Thoracic aorta (tissue), 2 donors: ENCODE data around the gene PLEKHH1. TPM values are rescaled to one million over a fixed set of nuclear protein-coding genes. Genes with fewer than 3 reads are reported as not detected.
"Not testable (repeated sequence)": the region's sequence is repeated elsewhere in the genome, so short reads cannot be mapped to it uniquely, and the experiment has no call there.

ENCODE experiments used
- ATAC-seq: fragments of 150-250 bp; one replicate; pipeline ENCODE4 v1.8.0; 2017; ENCODE audit warnings: low read depth; ENCODE audit not compliant: insufficient number of reproducible peaks, low FRiP score
- DNase-seq: peaks from one replicate; pipeline ENCODE4 v3.0.0-alpha.2; 2020; ENCODE audit warnings: low spot score
- H3K27ac ChIP-seq, 2 donors: fragments of 200-600 bp; sonication (generic); 1 replicate in 1 of 2; 2 replicates in 1 of 2; pipeline ENCODE4 v1.5.1; 2016; ENCODE audit warnings: mild to moderate bottlenecking in 2 of 2, moderate library complexity in 2 of 2
- H3K27me3 ChIP-seq: fragments of 200-600 bp; sonication (generic); replicated peaks from 2 replicates; pipeline ENCODE4 v1.6.0; 2016; ENCODE audit warnings: mild to moderate bottlenecking; ENCODE audit not compliant: insufficient read depth
- H3K36me3 ChIP-seq: fragments of 200-600 bp; sonication (generic); one replicate; pipeline ENCODE4 v1.5.1; 2016
- H3K4me1 ChIP-seq, 2 donors: fragments of 200-600 bp; sonication (generic); 1 replicate in 1 of 2; 2 replicates in 1 of 2; pipeline versions ENCODE4 v1.5.1 to v1.6.0; 2016; ENCODE audit warnings: low read depth in 2 of 2, mild to moderate bottlenecking in 1 of 2; ENCODE audit not compliant: control insufficient read depth in 1 of 2
- H3K4me3 ChIP-seq: fragments of 200-600 bp; sonication (generic); 2 replicates; pipeline ENCODE4 v1.5.1; 2016; ENCODE audit warnings: mild to moderate bottlenecking
- H3K9me3 ChIP-seq: fragments of 200-600 bp; sonication (generic); 2 replicates; pipeline ENCODE4 v1.5.1; 2016
- total RNA-seq, 2 donors: library from RNA; depleted of rRNA; stranded (reverse); fragments of >200 nt; gene quantifications; one replicate each; pipeline versions ENCODE4 v1.1.0 to v1.2.3, GENCODE V29; 2016
- TF ChIP-seq, protein P1 (sequence below): fragments of 200-600 bp; sonication (generic); IDR thresholded peaks from one replicate; pipeline ENCODE4 v1.5.1; 2019; ENCODE audit warnings: antibody characterized with exemption

Gene PLEKHH1
- total RNA-seq, 2 donors from 2014 or later: 1.4 to 3.8 TPM

DNA sequence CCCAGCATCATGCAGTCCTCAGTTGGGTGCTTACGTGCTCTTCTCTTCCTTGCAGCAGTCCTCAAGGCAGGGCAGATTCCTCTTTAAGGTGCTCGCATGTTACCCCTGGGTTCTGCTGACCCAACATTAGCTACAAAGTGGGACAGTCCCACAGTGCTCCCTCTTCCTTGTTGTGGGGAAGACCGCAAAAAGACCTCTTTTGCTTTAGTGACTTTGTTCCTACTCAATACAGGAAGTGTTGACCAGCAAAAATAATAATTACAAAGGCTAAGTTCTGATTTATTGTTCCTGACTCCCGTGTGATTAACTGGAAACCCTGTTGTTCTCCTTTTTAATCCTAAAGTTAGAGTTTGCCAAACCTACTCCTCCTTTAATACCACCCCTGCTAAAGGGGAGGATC is 53.3 kb downstream of the PLEKHH1 start:
- H3K4me3 ChIP-seq: no peak overlapping the region
- ATAC-seq (no peak), DNase-seq (no peak)
- peaks cover 16% of the 10 kb centered on the region for H3K36me3 ChIP-seq
- H3K27ac ChIP-seq: no peak overlapping the region
- TF ChIP-seq, protein P1, sequence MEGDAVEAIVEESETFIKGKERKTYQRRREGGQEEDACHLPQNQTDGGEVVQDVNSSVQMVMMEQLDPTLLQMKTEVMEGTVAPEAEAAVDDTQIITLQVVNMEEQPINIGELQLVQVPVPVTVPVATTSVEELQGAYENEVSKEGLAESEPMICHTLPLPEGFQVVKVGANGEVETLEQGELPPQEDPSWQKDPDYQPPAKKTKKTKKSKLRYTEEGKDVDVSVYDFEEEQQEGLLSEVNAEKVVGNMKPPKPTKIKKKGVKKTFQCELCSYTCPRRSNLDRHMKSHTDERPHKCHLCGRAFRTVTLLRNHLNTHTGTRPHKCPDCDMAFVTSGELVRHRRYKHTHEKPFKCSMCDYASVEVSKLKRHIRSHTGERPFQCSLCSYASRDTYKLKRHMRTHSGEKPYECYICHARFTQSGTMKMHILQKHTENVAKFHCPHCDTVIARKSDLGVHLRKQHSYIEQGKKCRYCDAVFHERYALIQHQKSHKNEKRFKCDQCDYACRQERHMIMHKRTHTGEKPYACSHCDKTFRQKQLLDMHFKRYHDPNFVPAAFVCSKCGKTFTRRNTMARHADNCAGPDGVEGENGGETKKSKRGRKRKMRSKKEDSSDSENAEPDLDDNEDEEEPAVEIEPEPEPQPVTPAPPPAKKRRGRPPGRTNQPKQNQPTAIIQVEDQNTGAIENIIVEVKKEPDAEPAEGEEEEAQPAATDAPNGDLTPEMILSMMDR: no peak
- H3K4me1 ChIP-seq: no peaks in the 10 kb centered on the region
- H3K9me3 ChIP-seq: no peaks in the 10 kb centered on the region
- H3K27me3 ChIP-seq: no peaks in the 10 kb centered on the region

DNA sequence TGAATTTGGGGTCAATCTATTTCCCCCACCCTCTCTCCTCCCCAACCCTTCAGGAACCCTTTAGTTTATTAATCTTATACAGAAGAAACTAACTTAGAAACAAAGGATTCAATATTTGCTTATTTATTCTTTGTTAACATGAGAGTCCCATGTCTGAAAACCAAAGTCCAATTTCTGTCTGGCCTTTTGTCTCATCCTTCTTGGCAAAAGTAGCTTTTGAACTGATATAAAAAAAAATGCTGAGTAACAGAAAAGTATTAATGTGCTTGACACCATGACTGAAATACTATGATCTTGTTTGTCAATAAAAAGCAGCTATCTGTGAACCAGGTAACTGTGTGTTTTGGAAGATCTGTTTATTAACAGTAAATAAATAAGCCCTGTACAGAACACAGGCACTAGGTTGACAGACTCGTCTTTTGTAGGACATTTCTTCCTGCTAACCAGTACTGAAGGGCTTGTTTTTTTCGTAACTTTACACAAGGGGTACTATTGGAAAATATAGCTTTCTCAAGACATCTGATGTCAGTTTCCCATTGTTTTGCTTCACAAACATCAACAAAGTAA is 56.2 kb downstream of the PLEKHH1 start:
- Histone ChIP-seq H3K27me3 (no peaks in the 10 kb centered on the region), H3K4me1 (no peaks in the 10 kb centered on the region), H3K4me3 (no peak overlapping the region), H3K9me3 (no peaks in the 10 kb centered on the region), H3K36me3 (peaks cover 29% of the 10 kb centered on the region), H3K27ac (no peak overlapping the region)
- ATAC-seq (no peak), DNase-seq (no peak)
- TF ChIP-seq, protein P1: no peak

DNA sequence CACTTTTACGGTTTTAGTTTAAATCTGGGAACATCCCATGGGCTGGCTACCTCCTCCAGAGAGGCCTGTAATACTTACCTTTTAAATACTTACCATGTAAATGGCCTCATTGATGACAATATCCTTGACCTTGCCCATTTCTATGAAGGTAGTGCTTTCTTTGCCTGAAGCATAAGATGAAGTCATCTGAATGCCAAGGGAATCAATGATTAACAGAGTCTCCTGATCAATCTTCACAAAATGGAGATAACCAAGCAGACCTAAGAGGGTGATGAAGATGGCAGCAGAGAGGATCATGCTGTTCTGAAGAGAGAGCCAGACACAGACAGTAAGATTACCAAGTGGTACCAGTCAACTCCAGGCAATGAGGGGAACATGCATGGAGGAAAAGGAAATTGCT is 60.6 kb downstream of the PLEKHH1 start:
- peaks cover 29% of the 10 kb centered on the region for H3K36me3 ChIP-seq
- DNase-seq: not testable (repeated sequence)

DNA sequence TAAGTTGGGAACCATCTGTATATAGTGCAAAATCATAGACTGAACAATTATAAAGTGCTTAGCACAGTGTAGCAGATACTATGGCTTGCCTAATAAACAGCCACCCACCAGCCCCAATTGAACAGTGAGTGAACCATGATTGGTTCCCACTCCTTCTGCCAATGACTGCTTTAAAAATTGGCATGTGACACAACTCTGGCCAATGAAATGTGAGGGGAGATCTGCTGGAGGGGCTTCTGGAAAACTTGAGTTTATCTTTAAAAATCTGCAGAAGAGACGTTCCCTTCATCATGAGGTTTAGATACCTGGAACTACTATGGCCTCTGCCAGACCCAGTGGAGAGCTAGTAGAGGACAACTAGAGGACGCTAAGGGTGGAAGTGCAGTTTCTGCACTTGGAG is 62.3 kb downstream of the PLEKHH1 start:
- no peak for DNase-seq
- TF ChIP-seq, protein P1: no peak
- Histone ChIP-seq H3K27ac (no peak overlapping the region), H3K9me3 (no peaks in the 10 kb centered on the region), H3K4me1 (peaks cover 0 to 12% of the 10 kb centered on the region in 2 donors), H3K36me3 (peaks cover 18% of the 10 kb centered on the region), H3K27me3 (no peaks in the 10 kb centered on the region), H3K4me3 (no peak overlapping the region)
- ATAC-seq: no peak

More for the DNA sequence above, 60.6 kb downstream of the PLEKHH1 start:
- H3K27ac ChIP-seq, ATAC-seq, H3K9me3 ChIP-seq, H3K27me3 ChIP-seq, H3K4me1 ChIP-seq, H3K4me3 ChIP-seq: not testable (repeated sequence)

DNA sequence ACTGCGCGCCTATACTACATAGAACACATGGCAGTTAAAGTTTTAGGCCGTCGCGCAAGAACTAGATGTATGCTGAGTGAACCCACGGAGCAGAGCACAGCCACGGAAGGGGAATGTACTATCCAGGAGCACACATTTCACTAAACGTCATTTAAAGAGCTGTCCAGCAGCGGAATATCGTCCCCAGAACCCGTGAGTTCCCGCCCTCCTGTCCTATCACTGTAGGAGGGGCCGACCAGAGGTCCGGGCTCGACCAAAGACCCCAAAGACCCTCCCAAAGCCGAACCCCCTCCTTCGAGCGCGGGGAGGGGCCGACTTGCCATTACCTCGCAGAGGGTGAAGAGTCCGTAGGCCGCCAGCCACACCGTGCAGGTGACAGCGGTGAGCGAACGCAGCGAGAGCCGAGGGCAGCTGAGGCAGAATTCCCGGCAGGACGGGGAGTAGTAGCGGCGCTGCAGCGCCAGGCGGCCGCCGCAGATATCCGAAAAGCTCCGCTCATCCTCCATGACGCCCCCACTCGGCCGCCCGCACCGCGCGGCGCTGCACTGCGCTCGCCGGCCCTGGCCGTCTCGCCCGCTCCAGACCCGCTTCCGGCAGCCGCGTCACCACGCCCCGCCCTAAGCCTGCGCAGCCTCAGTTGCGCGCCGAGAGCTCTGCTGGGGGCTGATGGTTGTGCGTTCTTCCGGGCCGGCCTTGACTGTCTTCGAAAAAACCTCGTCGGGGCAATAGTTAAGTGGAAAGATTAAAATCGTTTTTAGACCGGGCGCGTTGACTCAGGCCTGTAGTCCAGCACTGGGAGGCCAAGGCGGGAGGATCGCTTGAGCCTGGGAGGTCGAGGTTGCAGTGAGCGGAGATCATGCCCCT is 66.8 kb downstream of the PLEKHH1 start, which contains the start of gene PIGH:
Gene PIGH, minus strand, starts transcription at position 571 of the 864 bp plus-strand sequence. Its CDS starts 65 bp downstream, at position 506.
- Histone ChIP-seq H3K27me3 (no peaks in the 10 kb centered on the region), H3K36me3 (no peaks in the 10 kb centered on the region), H3K27ac (peak within 1 kb of the TSS; percentile 87 to 90), H3K4me1 (peaks cover 0 to 16% of the 10 kb centered on the region in 2 donors), H3K9me3 (no peaks in the 10 kb centered on the region), H3K4me3 (peak within 1 kb of the TSS; percentile 98)
- TF ChIP-seq, protein P1: peak; percentile 51
- no peak for DNase-seq
- peak; percentile 92 for ATAC-seq

DNA sequence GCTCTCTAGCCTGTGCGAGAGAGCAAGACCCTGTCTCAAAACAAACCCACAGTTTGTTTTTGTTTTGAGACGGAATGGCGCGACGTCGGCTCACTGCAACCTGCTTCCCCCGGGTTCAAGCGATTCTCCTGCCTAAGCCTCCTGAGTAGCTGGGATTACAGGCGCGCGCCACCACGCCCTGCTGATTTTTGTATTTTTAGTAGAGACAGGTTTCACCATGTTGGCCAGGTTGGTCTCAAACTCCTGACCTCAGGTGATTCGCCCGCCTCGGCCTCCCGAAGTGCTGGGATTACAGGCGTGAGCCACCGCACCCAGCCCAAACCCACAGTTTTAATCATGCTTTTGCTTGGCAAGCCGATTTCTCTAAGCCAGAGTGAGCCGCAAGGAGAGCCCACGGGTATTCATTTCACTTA is 67.5 kb downstream of the PLEKHH1 start:
- H3K27ac ChIP-seq: peak overlapping the region; percentile 87 to 90
- H3K27me3 ChIP-seq, H3K9me3 ChIP-seq, ATAC-seq, DNase-seq, H3K36me3 ChIP-seq: not testable (repeated sequence)
- peak overlapping the region; percentile 98 for H3K4me3 ChIP-seq
- H3K4me1 ChIP-seq: peaks cover 0 to 16% of the 10 kb centered on the region in 2 donors
